ENCODE data around the gene SNTB2.

- TF ChIP-seq CTCF (IDR thresholded peaks at IDR 0.05) = no peak
- TF ChIP-seq EZH2 (IDR thresholded peaks at IDR 0.05) = no peak
- no peak for TF ChIP-seq EZH2phosphoT487 (IDR thresholded peaks at IDR 0.05)
These were observed 86.0 kb downstream of the SNTB2 start for GRCh38 chr16:69273009-69273408.
